ENCODE data around the gene PHYHIPL.

DNA sequence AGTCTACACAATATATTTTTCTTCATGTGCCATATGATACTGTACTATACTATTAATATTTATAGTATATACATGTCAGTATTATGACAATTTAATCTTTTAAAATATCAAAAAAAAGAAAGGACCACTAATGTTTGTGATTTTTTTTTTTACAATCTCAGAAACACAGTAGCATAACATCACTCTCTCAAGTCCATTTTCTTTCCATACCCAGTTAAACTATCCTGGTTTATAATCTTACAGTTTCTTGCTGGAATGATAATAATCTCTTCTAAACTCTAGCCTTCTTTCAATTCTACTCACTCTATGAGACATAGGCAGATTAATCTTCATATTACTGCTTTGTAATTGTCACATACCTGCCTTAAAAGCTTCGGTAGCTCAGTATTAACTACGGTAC is 8.9 kb upstream of the PHYHIPL start:
- TF ChIP-seq CTCF (IDR thresholded peaks at IDR 0.05) (no peak), EP300 (IDR thresholded peaks at IDR 0.05; ENCODE audit: borderline replicate concordance in 1 of 2, low read depth in 1 of 2, low read length in 1 of 2) (no peak), TCF12 (IDR thresholded peaks at IDR 0.05) (no peak), CHD2 (IDR thresholded peaks at IDR 0.05; ENCODE audit: low read length, partially characterized antibody) (no peak), YY1 (IDR thresholded peaks at IDR 0.05; ENCODE audit: low read depth) (no peak), ZBTB33 (IDR thresholded peaks at IDR 0.05; ENCODE audit: borderline replicate concordance, low read depth) (no peak), TEAD4 (IDR thresholded peaks at IDR 0.05; ENCODE audit: borderline replicate concordance, insufficient read depth) (no peak), POLR2AphosphoS5 (IDR thresholded peaks at IDR 0.05; ENCODE audit: low read depth, low read length) (no peak), FOXM1 (IDR thresholded peaks at IDR 0.05; ENCODE audit: low read depth) (no peak), MXI1 (IDR thresholded peaks at IDR 0.05; ENCODE audit: low read depth, low read length) (no peak), MAX (IDR thresholded peaks at IDR 0.05; ENCODE audit: low read depth) (no peak), NFIC (IDR thresholded peaks at IDR 0.05; ENCODE audit: borderline replicate concordance) (no peak), ELF1 (IDR thresholded peaks at IDR 0.05) (no peak)
- TF ChIP-seq, protein P1, sequence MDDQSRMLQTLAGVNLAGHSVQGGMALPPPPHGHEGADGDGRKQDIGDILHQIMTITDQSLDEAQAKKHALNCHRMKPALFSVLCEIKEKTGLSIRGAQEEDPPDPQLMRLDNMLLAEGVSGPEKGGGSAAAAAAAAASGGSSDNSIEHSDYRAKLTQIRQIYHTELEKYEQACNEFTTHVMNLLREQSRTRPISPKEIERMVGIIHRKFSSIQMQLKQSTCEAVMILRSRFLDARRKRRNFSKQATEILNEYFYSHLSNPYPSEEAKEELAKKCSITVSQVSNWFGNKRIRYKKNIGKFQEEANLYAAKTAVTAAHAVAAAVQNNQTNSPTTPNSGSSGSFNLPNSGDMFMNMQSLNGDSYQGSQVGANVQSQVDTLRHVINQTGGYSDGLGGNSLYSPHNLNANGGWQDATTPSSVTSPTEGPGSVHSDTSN (IDR thresholded peaks at IDR 0.05): no peak
